Loucy (cell line): ENCODE results near the gene TXN2.

Source experiments
- H2AFZ ChIP-seq: fragments of 200-600 bp; sonication (generic); 2 replicates; pipeline ENCODE4 v1.6.0; 2016; ENCODE audit warnings: antibody characterized with exemption, mild to moderate bottlenecking, low read length, moderate library complexity
- H3F3A ChIP-seq: fragments of 200-600 bp; 2 replicates; pipeline ENCODE4 v1.6.0; 2016; ENCODE audit warnings: antibody characterized with exemption, low read depth, mild to moderate bottlenecking
- H3K27me3 ChIP-seq: fragments of 200-600 bp; sonication (generic); 2 replicates; pipeline ENCODE4 v1.6.1; 2014; ENCODE audit warnings: low read length, mild to moderate bottlenecking; ENCODE audit not compliant: insufficient read depth, poor library complexity, severe bottlenecking
- H3K36me3 ChIP-seq: fragments of 200-600 bp; sonication (generic); 2 replicates; pipeline ENCODE4 v1.6.1; 2016; ENCODE audit warnings: low read length; ENCODE audit not compliant: insufficient read depth
- H3K4me1 ChIP-seq: fragments of 200-600 bp; sonication (generic); 2 replicates; pipeline ENCODE4 v1.5.1; 2014; ENCODE audit warnings: low read length, mild to moderate bottlenecking; ENCODE audit not compliant: insufficient read depth, poor library complexity, severe bottlenecking
- H3K4me2 ChIP-seq: fragments of 200-600 bp; sonication (generic); 2 replicates; pipeline ENCODE4 v1.6.0; 2014; ENCODE audit warnings: antibody characterized with exemption, low read length, low read depth, mild to moderate bottlenecking; ENCODE audit not compliant: poor library complexity, severe bottlenecking
- H3K4me3 ChIP-seq: fragments of 200-600 bp; sonication (generic); 2 replicates; pipeline ENCODE4 v1.5.1; 2014; ENCODE audit warnings: low read length, mild to moderate bottlenecking, mixed read lengths; ENCODE audit not compliant: poor library complexity, severe bottlenecking
- H3K79me2 ChIP-seq: fragments of 200-600 bp; sonication (generic); 2 replicates; pipeline ENCODE4 v1.6.1; 2014; ENCODE audit warnings: low read length; ENCODE audit not compliant: insufficient read depth
- H3K9ac ChIP-seq: fragments of 200-600 bp; sonication (generic); 2 replicates; pipeline ENCODE4 v1.6.0; 2014; ENCODE audit warnings: mild to moderate bottlenecking, low read depth, low read length, moderate library complexity; ENCODE audit not compliant: poor library complexity, severe bottlenecking
- H3K9me2 ChIP-seq: fragments of 200-600 bp; sonication (generic); replicated peaks from 2 replicates; pipeline ENCODE4 v1.6.1; 2016; ENCODE audit warnings: low read depth, low read length, mixed read lengths
- H3K9me3 ChIP-seq: fragments of 200-600 bp; sonication (generic); 2 replicates; pipeline ENCODE4 v1.6.1; 2014; ENCODE audit warnings: mild to moderate bottlenecking, antibody characterized with exemption, low read length, low read depth; ENCODE audit not compliant: insufficient read depth
- H4K20me1 ChIP-seq: fragments of 200-600 bp; sonication (generic); 2 replicates; pipeline ENCODE4 v1.6.0; 2014; ENCODE audit warnings: antibody characterized with exemption, low read length, mild to moderate bottlenecking; ENCODE audit not compliant: insufficient read depth, poor library complexity, severe bottlenecking
- EZH2phosphoT487 ChIP-seq: fragments of 200-600 bp; IDR thresholded peaks from 2 replicates; pipeline ENCODE4 v1.6.1; 2018; ENCODE audit warnings: antibody characterized with exemption, mild to moderate bottlenecking, moderate library complexity, borderline replicate concordance
- TF ChIP-seq, protein P1 (sequence below): fragments of 200-600 bp; sonication (generic); conservative IDR thresholded peaks from 2 replicates; pipeline ENCODE4 v1.5.1; 2014; ENCODE audit warnings: mild to moderate bottlenecking, antibody characterized with exemption, low read length

The TXN2 gene

DNA sequence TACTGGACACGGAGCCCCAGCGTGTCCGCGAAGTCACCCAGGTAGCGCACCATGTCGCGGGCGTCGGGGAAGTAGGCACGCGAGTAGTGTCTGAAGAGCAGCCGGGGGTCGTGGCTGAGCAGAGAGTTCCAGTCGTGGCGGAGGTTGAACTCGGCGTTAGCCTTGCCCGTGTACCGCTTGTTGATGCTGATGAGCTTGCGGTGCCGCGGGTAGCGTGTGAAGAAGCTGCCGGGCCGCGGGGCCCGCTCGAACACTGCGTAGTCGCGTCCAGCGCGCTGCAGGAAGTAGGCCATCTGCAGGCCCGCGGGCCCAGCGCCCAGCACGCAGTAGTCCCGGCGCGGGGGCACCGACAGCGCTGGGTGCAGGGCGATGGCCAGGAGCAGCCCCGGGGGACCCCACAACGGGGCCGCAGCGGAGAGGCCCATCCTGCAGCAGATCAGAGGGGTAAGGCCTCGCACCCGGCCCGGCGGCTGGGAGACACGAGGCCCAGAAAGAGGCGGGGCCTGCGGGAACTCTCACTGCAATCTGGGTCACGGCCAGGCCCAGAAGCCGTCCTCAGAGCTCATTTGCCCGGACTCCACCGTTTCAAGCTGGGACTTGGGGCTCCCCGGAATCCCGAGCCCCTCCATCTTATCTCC, 24.7 kb upstream of the TXN2 start:
- no peak for TF ChIP-seq EZH2phosphoT487
- TF ChIP-seq, protein P1, sequence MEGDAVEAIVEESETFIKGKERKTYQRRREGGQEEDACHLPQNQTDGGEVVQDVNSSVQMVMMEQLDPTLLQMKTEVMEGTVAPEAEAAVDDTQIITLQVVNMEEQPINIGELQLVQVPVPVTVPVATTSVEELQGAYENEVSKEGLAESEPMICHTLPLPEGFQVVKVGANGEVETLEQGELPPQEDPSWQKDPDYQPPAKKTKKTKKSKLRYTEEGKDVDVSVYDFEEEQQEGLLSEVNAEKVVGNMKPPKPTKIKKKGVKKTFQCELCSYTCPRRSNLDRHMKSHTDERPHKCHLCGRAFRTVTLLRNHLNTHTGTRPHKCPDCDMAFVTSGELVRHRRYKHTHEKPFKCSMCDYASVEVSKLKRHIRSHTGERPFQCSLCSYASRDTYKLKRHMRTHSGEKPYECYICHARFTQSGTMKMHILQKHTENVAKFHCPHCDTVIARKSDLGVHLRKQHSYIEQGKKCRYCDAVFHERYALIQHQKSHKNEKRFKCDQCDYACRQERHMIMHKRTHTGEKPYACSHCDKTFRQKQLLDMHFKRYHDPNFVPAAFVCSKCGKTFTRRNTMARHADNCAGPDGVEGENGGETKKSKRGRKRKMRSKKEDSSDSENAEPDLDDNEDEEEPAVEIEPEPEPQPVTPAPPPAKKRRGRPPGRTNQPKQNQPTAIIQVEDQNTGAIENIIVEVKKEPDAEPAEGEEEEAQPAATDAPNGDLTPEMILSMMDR = no peak
- no peaks in the 10 kb centered on the region for H3K9me2 ChIP-seq
- no peaks in the 10 kb centered on the region for H3K9me3 ChIP-seq
- H3K27me3 ChIP-seq = no peaks in the 10 kb centered on the region
- peaks cover 7% of the 10 kb centered on the region for H4K20me1 ChIP-seq
- peaks cover 23% of the 10 kb centered on the region for H3K4me1 ChIP-seq
- peaks cover 8% of the 10 kb centered on the region; the same call in 1 of the 2 replicates for H3K36me3 ChIP-seq
- peak overlapping the region; percentile 80 for H3K9ac ChIP-seq
- H3K4me2 ChIP-seq = peak overlapping the region; percentile 85
- peaks cover 3% of the 10 kb centered on the region; the same call in 1 of the 2 replicates for H3F3A ChIP-seq
- H3K79me2 ChIP-seq = peaks cover 30% of the 10 kb centered on the region
- peak overlapping the region; percentile 78 for H3K4me3 ChIP-seq
- peak overlapping the region; percentile 86 for H2AFZ ChIP-seq

DNA sequence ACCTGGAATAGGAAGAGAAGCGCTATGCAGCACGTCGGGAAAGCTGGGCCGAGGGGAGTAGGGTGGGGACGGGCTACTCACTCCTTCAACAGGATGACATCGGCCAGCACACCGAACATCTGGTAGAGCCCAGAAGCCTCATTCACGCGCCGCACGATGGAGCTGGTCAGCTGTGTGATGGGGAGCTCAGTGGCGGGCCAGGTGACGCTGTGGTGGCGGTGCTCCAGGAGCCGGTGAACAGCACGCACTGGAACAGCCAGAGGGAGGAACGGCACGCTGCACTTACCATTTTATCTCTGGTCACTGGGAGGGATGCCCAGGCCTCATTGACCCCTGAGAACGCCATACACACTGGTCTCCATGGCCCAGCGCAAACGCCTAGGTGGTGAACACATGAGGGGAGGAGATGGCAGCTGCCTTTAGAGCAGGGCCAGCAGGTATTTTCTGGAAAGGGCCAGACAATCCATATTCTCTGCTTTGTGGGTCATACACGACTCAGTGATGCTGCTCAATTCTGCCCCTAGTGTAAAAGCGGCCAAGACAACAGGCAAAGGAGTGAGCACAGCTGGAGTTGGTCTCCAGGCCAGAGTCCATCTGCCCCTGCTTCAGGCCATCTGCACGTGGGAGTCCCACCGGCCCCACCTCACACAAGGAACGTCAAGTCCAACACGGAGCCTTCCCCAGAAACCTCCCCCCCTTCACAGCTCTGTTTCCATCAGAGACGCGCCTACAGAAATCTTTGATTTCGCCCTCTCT, 16.6 kb upstream of the TXN2 start:
- no peak overlapping the region for H3K4me2 ChIP-seq

DNA sequence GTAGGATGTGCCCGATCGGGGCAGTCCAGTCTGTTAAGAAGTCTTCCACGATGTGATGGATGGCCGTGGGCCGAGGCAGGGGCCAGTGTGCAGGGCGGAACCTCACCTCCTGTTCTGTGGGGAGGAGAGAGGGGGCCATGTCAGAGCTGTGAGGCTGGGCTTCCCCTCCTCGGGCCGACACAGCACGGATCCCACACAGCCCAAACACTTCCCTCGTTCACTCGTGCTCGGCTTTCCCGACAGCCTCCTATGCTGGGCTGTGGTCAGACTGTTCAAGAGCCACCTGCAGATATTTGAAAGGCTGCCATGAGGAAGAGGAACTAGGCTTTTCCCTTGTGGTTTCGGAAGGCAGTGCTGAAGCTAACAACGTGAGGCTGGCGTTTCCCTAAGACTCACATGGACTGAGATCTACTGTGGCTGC, 12.3 kb upstream of the TXN2 start:
- H3F3A ChIP-seq = no peaks in the 10 kb centered on the region
- TF ChIP-seq, protein P1 = no peak
- no peak for TF ChIP-seq EZH2phosphoT487
- H4K20me1 ChIP-seq = no peaks in the 10 kb centered on the region
- no peak overlapping the region for H3K9ac ChIP-seq
- H3K4me2 ChIP-seq = no peak overlapping the region
- H2AFZ ChIP-seq = no peak overlapping the region
- H3K9me2 ChIP-seq = no peaks in the 10 kb centered on the region
- H3K27me3 ChIP-seq = no peaks in the 10 kb centered on the region
- H3K36me3 ChIP-seq = peaks cover 25% of the 10 kb centered on the region; the same call in 1 of the 2 replicates
- H3K4me1 ChIP-seq = no peaks in the 10 kb centered on the region
- H3K9me3 ChIP-seq = no peaks in the 10 kb centered on the region
- H3K4me3 ChIP-seq = no peak overlapping the region
- H3K79me2 ChIP-seq = no peaks in the 10 kb centered on the region

More for the DNA sequence above, 16.6 kb upstream of the TXN2 start:
- Histone ChIP-seq H4K20me1 (no peaks in the 10 kb centered on the region), H3K27me3 (no peaks in the 10 kb centered on the region), H3F3A (no peaks in the 10 kb centered on the region), H3K36me3 (peaks cover 21% of the 10 kb centered on the region; the same call in 1 of the 2 replicates), H3K9me3 (no peaks in the 10 kb centered on the region), H3K4me3 (no peak overlapping the region), H3K9me2 (no peaks in the 10 kb centered on the region), H3K4me1 (no peaks in the 10 kb centered on the region), H3K9ac (no peak overlapping the region), H3K79me2 (no peaks in the 10 kb centered on the region), H2AFZ (no peak overlapping the region)
- TF ChIP-seq, protein P1 = 0 out of 2 replicates have a peak, but pooled peaks have one; percentile 9
- no peak for TF ChIP-seq EZH2phosphoT487
